ENCODE results near the gene USP37.

DNA sequence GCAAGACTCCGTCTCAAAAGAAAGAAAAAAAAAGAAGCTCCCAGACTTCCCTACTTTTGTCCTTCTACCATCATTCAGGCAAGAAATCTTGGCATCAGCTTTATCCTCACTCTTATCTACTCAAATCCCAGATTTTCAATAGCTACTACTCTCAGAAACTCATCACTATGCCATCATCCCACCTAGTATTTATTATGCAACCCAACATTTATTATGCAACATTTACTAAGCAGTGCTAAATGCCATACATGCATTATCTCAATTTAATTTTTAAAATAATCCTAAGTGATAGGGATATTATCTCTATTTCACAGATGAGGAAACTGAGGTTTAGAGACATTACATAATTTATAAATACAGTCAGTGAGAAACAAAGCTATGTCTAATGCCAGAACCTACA is 4.1 kb downstream of the USP37 start:
- TF ChIP-seq CHD4 (IDR thresholded peaks at IDR 0.05; ENCODE audit: borderline replicate concordance): no peak
- TF ChIP-seq, protein P1, sequence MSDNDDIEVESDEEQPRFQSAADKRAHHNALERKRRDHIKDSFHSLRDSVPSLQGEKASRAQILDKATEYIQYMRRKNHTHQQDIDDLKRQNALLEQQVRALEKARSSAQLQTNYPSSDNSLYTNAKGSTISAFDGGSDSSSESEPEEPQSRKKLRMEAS (IDR thresholded peaks at IDR 0.05): no peak
- TF ChIP-seq, protein P2, sequence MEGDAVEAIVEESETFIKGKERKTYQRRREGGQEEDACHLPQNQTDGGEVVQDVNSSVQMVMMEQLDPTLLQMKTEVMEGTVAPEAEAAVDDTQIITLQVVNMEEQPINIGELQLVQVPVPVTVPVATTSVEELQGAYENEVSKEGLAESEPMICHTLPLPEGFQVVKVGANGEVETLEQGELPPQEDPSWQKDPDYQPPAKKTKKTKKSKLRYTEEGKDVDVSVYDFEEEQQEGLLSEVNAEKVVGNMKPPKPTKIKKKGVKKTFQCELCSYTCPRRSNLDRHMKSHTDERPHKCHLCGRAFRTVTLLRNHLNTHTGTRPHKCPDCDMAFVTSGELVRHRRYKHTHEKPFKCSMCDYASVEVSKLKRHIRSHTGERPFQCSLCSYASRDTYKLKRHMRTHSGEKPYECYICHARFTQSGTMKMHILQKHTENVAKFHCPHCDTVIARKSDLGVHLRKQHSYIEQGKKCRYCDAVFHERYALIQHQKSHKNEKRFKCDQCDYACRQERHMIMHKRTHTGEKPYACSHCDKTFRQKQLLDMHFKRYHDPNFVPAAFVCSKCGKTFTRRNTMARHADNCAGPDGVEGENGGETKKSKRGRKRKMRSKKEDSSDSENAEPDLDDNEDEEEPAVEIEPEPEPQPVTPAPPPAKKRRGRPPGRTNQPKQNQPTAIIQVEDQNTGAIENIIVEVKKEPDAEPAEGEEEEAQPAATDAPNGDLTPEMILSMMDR (IDR thresholded peaks at IDR 0.05): no peak
- TF ChIP-seq SMC3 (IDR thresholded peaks at IDR 0.05): no peak
- no peak for TF ChIP-seq HDAC2 (IDR thresholded peaks at IDR 0.05)
- TF ChIP-seq POLR2A (IDR thresholded peaks at IDR 0.05; ENCODE audit: low read length): no peak
- TF ChIP-seq, protein P3, sequence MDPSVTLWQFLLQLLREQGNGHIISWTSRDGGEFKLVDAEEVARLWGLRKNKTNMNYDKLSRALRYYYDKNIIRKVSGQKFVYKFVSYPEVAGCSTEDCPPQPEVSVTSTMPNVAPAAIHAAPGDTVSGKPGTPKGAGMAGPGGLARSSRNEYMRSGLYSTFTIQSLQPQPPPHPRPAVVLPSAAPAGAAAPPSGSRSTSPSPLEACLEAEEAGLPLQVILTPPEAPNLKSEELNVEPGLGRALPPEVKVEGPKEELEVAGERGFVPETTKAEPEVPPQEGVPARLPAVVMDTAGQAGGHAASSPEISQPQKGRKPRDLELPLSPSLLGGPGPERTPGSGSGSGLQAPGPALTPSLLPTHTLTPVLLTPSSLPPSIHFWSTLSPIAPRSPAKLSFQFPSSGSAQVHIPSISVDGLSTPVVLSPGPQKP (IDR thresholded peaks at IDR 0.05; ENCODE audit: low read depth, low read length): no peak
- TF ChIP-seq, protein P4, sequence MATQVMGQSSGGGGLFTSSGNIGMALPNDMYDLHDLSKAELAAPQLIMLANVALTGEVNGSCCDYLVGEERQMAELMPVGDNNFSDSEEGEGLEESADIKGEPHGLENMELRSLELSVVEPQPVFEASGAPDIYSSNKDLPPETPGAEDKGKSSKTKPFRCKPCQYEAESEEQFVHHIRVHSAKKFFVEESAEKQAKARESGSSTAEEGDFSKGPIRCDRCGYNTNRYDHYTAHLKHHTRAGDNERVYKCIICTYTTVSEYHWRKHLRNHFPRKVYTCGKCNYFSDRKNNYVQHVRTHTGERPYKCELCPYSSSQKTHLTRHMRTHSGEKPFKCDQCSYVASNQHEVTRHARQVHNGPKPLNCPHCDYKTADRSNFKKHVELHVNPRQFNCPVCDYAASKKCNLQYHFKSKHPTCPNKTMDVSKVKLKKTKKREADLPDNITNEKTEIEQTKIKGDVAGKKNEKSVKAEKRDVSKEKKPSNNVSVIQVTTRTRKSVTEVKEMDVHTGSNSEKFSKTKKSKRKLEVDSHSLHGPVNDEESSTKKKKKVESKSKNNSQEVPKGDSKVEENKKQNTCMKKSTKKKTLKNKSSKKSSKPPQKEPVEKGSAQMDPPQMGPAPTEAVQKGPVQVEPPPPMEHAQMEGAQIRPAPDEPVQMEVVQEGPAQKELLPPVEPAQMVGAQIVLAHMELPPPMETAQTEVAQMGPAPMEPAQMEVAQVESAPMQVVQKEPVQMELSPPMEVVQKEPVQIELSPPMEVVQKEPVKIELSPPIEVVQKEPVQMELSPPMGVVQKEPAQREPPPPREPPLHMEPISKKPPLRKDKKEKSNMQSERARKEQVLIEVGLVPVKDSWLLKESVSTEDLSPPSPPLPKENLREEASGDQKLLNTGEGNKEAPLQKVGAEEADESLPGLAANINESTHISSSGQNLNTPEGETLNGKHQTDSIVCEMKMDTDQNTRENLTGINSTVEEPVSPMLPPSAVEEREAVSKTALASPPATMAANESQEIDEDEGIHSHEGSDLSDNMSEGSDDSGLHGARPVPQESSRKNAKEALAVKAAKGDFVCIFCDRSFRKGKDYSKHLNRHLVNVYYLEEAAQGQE (IDR thresholded peaks at IDR 0.05): no peak
- no peak for TF ChIP-seq KDM5A (IDR thresholded peaks at IDR 0.05)
- TF ChIP-seq, protein P5, sequence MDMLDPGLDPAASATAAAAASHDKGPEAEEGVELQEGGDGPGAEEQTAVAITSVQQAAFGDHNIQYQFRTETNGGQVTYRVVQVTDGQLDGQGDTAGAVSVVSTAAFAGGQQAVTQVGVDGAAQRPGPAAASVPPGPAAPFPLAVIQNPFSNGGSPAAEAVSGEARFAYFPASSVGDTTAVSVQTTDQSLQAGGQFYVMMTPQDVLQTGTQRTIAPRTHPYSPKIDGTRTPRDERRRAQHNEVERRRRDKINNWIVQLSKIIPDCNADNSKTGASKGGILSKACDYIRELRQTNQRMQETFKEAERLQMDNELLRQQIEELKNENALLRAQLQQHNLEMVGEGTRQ (IDR thresholded peaks at IDR 0.05): no peak
- no peak for TF ChIP-seq ZC3H11A (IDR thresholded peaks at IDR 0.05)
